ENCODE measurements around the gene MSANTD4.

MSANTD4 gene

DNA sequence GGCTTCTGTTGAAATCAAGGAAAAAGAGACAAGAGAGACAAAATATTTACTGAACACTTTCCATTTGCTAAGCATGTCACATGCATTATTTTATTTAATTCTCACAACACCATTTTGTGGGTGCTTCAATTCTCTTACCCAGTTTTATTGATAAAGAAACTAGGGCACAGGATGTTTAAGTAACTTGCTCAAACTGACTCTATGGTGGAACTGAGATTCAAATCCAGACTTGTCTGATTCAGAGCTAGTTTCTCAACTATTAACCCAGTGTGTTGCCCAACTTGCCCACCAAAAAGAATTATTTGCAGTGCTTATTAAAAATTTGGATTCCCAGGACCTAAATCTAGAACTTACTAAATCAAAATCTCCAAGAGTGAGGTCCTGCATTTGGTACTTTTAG is 21.5 kb upstream of the MSANTD4 start:
- no peaks in the 10 kb centered on the region for H3K9me3 ChIP-seq (ENCODE audit: control insufficient read depth, low read length)
- H3K27ac ChIP-seq (ENCODE audit: low read depth, low read length, severe bottlenecking): no peak overlapping the region
- H3K36me3 ChIP-seq (ENCODE audit: control insufficient read depth, insufficient read depth, low read length): no peaks in the 10 kb centered on the region
- H3K4me3 ChIP-seq (ENCODE audit: extremely low read depth, insufficient read depth, low read length, poor library complexity, severe bottlenecking): no peak overlapping the region
- H3K4me1 ChIP-seq (ENCODE audit: control insufficient read depth, insufficient read depth, low read length, poor library complexity, severe bottlenecking): no peaks in the 10 kb centered on the region

DNA sequence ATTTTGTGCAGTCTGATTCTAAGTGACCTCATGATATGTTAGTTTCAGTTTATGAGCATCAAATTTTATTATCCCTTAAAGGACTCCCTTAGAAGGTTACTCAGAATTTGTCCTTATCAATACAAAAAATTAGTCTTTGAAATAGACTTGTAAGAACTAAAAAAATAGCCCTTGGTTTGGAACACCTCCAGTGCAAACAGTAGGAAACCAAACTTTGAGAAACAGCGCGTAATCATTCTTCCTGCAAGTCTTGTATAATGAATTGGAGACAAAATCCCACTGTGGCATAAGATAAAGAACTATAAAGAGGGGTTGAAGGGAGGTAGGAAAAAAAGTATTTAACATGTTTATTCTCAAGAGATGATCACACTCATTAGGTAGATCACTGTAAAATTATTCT is 10.8 kb upstream of the MSANTD4 start:
- no peaks in the 10 kb centered on the region for H3K9me3 ChIP-seq (ENCODE audit: control insufficient read depth, low read length)
- no CpG with 5 or more reads among the region's 2 CpGs for WGBS, 2 experiments (ENCODE audit: insufficient coverage in 2 of 2)
- no peak overlapping the region for H3K4me3 ChIP-seq (ENCODE audit: extremely low read depth, insufficient read depth, low read length, poor library complexity, severe bottlenecking)
- no peaks in the 10 kb centered on the region for H3K36me3 ChIP-seq (ENCODE audit: control insufficient read depth, insufficient read depth, low read length)
- H3K27ac ChIP-seq (ENCODE audit: low read depth, low read length, severe bottlenecking): no peak overlapping the region
- H3K4me1 ChIP-seq (ENCODE audit: control insufficient read depth, insufficient read depth, low read length, poor library complexity, severe bottlenecking): peaks cover 8% of the 10 kb centered on the region

DNA sequence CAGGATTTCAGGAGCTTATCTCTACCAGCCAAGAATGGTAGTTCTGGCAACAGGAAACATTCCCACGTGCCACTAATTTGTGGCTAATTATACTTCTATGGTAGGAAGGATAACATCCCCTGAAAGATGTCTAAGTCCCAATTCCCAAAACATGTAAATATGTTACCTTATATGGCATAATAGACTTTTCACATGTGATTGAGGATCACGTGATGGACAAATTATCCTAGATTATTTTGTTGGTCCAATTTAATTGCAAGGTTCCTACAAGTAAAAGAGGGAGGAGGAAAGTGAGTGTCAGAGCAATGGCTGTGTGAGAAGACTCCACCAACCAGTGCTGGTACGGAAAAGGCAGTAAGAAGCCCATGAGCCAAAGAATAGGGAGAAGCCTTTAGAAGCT is 9.9 kb upstream of the MSANTD4 start:
- WGBS, 2 experiments (ENCODE audit: insufficient coverage in 2 of 2): 85 to 100% methylated on average over 1 to 2 of the region's 3 CpGs
- H3K4me1 ChIP-seq (ENCODE audit: control insufficient read depth, insufficient read depth, low read length, poor library complexity, severe bottlenecking): peaks cover 8% of the 10 kb centered on the region

DNA sequence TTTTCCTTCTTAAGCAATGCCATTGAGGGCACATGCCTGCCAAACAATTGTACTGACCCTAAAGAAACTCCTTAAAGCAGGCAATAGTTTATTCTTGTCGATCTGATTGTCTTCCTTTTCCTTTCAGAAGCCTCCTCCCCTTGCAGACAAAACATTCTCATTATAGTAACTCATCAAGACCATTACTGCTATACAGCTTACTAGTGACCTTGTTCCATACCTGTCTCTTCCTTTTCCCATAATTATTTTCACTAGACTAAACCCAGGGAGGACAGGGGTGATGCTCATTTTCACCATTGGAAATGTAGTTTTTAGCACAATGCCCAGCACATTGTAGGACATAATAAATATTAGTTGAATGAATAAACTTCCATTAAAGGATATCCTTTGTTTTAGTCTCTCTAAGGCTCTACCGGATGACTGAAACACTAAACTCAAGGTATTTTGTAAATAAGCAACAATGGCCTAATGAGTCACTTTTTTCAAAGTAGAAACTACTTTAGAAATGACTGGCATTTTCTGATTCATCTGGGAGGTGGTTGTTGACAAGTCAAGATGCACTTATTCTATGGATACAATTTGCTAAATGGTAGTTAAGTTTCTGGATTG is 9.3 kb upstream of the MSANTD4 start:
- peaks cover 8% of the 10 kb centered on the region for H3K4me1 ChIP-seq (ENCODE audit: control insufficient read depth, insufficient read depth, low read length, poor library complexity, severe bottlenecking)
- H3K27ac ChIP-seq (ENCODE audit: low read depth, low read length, severe bottlenecking): no peak overlapping the region
- peaks cover 4% of the 10 kb centered on the region for H3K9me3 ChIP-seq (ENCODE audit: control insufficient read depth, low read length)
- no peaks in the 10 kb centered on the region for H3K36me3 ChIP-seq (ENCODE audit: control insufficient read depth, insufficient read depth, low read length)
- 67 to 100% methylated on average over 1 of the region's 2 CpGs for WGBS, 2 experiments (ENCODE audit: insufficient coverage in 2 of 2)
- no peak overlapping the region for H3K4me3 ChIP-seq (ENCODE audit: extremely low read depth, insufficient read depth, low read length, poor library complexity, severe bottlenecking)

More for the DNA sequence above, 9.9 kb upstream of the MSANTD4 start:
- no peak overlapping the region for H3K4me3 ChIP-seq (ENCODE audit: extremely low read depth, insufficient read depth, low read length, poor library complexity, severe bottlenecking)
- no peak overlapping the region for H3K27ac ChIP-seq (ENCODE audit: low read depth, low read length, severe bottlenecking)
- no peaks in the 10 kb centered on the region for H3K36me3 ChIP-seq (ENCODE audit: control insufficient read depth, insufficient read depth, low read length)
- H3K9me3 ChIP-seq (ENCODE audit: control insufficient read depth, low read length): no peaks in the 10 kb centered on the region

DNA sequence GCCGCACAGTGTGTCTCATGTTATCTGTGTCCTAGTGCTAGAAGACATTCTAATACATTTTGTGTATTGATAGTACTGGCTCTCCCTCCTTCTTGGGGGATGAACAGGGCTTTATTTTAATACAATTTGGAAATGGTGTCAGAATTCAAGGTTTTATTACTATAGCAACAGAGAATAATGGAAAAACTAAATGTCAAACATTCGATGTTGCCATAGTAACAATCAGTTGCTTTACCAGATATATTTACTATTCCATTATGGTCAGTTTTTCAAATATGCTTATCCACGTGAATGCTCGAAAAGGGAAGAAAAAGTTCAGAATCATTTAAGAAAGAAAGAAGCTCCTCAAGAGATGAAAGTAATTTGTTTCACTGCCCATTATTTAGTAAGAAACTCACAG is 8.6 kb upstream of the MSANTD4 start:
- WGBS, 2 experiments (ENCODE audit: insufficient coverage in 2 of 2): no CpG with 5 or more reads among the region's 4 CpGs
- Histone ChIP-seq H3K27ac (ENCODE audit: low read depth, low read length, severe bottlenecking) (no peak overlapping the region), H3K4me3 (ENCODE audit: extremely low read depth, insufficient read depth, low read length, poor library complexity, severe bottlenecking) (no peak overlapping the region), H3K36me3 (ENCODE audit: control insufficient read depth, insufficient read depth, low read length) (no peaks in the 10 kb centered on the region), H3K9me3 (ENCODE audit: control insufficient read depth, low read length) (peaks cover 4% of the 10 kb centered on the region), H3K4me1 (ENCODE audit: control insufficient read depth, insufficient read depth, low read length, poor library complexity, severe bottlenecking) (peaks cover 8% of the 10 kb centered on the region)

DNA sequence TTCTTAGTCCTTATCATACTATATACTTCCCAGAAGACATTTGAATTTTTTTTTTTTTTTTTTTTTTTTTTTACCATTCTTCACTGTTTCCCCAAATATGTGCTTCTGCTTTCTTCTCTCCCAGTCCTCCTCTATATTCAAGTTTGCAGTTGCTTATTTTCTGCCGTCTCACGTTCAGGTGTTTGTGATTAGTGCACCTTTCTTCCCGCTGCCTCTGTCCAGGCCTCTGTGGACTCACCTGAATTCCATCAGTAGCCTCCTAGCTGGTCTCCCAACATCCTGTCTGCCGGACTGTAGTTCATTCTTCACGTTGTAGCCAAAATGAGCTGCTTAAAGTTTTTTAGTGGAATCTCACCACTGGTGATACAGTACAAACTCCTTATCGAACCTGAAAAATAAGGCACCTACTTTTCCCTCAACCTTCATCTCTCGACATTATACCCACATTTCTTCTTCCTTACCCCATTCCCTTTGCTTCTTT is 795 bp upstream of the MSANTD4 start:
- 96% methylated on average over 4 to 7 of the region's 7 CpGs for WGBS, 2 experiments (ENCODE audit: insufficient coverage in 2 of 2)
- no peaks in the 10 kb centered on the region for H3K4me1 ChIP-seq (ENCODE audit: control insufficient read depth, insufficient read depth, low read length, poor library complexity, severe bottlenecking)
- H3K4me3 ChIP-seq (ENCODE audit: extremely low read depth, insufficient read depth, low read length, poor library complexity, severe bottlenecking): peak overlapping the region; percentile 85
- H3K9me3 ChIP-seq (ENCODE audit: control insufficient read depth, low read length): peaks cover 4% of the 10 kb centered on the region
- peak overlapping the region; percentile 66 for H3K27ac ChIP-seq (ENCODE audit: low read depth, low read length, severe bottlenecking)
- H3K36me3 ChIP-seq (ENCODE audit: control insufficient read depth, insufficient read depth, low read length): no peaks in the 10 kb centered on the region

DNA sequence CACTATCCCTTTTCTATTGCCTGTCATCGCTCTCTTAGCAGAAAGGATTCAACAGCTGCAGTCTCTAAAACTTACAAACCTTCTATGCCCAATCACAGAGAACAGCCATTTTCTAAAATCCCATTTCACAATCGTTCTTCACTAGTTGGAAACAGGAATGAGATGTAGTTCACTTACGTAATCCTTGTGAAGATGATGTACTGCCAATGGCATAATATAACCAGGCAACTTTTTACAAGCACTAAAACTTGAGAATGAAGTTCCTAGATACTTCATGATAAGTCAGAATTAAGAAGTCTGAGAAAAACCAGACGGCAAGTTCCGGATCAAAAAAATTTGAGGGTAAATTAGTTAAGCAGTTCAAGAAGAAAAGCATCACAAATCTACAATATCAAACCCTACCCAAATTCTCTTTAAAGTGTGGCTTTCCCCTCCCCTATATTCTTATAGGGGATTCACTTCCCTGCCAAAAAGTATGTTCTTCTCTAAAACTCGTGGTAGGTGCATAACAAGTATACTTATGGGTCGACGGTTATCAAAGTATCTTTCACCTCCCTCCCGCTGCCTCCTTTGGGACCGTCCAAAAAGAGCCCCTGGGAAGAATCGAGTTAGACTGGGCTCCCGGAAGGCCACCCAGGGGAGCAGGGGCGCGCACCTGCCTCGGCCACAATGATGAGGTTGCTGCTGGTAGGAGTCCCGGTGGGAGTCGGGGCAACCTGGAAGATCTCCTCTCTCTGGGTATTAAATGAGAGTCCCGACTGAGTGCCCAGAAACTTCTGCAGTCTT is 666 bp downstream of the MSANTD4 start:
- WGBS, 2 experiments (ENCODE audit: insufficient coverage in 2 of 2): 10 to 12% methylated on average over 8 to 12 of the region's 18 CpGs
- Histone ChIP-seq H3K27ac (ENCODE audit: low read depth, low read length, severe bottlenecking) (peak overlapping the region; percentile 47), H3K4me1 (ENCODE audit: control insufficient read depth, insufficient read depth, low read length, poor library complexity, severe bottlenecking) (no peaks in the 10 kb centered on the region), H3K36me3 (ENCODE audit: control insufficient read depth, insufficient read depth, low read length) (no peaks in the 10 kb centered on the region), H3K9me3 (ENCODE audit: control insufficient read depth, low read length) (peaks cover under 1% of the 10 kb centered on the region), H3K4me3 (ENCODE audit: extremely low read depth, insufficient read depth, low read length, poor library complexity, severe bottlenecking) (peak overlapping the region; percentile 85)

DNA sequence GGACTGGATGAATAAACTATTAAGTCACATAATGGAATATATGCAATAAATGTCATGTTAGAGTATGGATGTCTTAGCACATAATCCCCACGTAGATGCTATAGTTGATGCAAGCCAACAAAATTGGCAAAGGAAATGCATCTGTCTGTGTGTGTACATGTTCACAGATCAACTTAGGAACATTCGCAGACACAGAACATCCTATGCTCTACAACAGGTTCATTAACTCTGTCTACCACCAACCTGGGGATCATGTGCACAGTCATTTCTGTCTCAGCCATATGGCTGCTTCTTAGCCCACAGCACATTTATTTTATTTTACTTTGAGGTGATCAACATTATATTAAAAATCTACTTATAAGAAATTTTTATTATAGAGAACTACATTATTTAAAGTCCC is 4.9 kb downstream of the MSANTD4 start:
- Histone ChIP-seq H3K27ac (ENCODE audit: low read depth, low read length, severe bottlenecking) (no peak overlapping the region), H3K4me1 (ENCODE audit: control insufficient read depth, insufficient read depth, low read length, poor library complexity, severe bottlenecking) (no peaks in the 10 kb centered on the region), H3K36me3 (ENCODE audit: control insufficient read depth, insufficient read depth, low read length) (peaks cover 3% of the 10 kb centered on the region), H3K4me3 (ENCODE audit: extremely low read depth, insufficient read depth, low read length, poor library complexity, severe bottlenecking) (no peak overlapping the region), H3K9me3 (ENCODE audit: control insufficient read depth, low read length) (no peaks in the 10 kb centered on the region)
- WGBS, 2 experiments (ENCODE audit: insufficient coverage in 2 of 2): 100% methylated on average over 1 of the region's 2 CpGs; no CpG with 5 or more reads in 1 of the 2 experiments

DNA sequence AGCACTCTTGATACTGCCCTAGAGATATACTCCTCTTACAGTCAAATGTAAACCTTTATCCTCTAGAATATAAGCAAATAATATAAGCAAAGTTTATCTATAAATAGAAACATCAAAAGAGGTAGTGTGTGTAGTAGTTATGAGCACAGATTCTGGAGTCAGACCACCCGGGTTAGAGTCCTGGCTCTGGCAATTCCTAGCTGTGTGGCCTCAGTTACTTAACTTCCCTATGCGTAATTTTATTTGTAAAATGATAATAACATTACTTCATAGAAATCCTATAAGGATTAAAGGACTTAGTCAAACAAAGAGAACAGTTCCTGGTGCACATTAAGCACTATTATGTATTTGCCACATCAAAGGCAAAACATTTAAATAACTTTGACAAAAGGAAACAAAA is 7.0 kb downstream of the MSANTD4 start:
- no CpG with 5 or more reads among the region's 2 CpGs for WGBS, 2 experiments (ENCODE audit: insufficient coverage in 2 of 2)

DNA sequence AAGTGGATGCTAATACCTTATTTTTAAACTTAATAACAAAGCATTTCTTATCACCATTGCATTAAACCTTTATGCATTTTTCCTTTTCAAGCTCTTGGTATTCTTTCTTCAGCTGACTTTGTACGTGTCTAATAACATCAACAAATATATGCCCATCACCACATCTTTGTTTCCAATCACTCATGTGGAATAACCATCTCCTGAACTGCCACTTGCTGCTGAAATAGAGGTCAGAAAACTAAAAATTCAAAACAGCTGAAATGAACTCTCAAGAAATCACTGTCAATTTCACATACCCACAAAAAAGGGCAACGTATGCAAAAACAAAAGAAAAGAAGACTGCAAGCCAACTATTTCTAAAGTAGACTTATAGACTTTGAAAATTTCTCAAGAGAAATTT is 7.4 kb downstream of the MSANTD4 start:
- Histone ChIP-seq H3K27ac (ENCODE audit: low read depth, low read length, severe bottlenecking) (no peak overlapping the region), H3K36me3 (ENCODE audit: control insufficient read depth, insufficient read depth, low read length) (peaks cover 16% of the 10 kb centered on the region), H3K4me1 (ENCODE audit: control insufficient read depth, insufficient read depth, low read length, poor library complexity, severe bottlenecking) (no peaks in the 10 kb centered on the region), H3K4me3 (ENCODE audit: extremely low read depth, insufficient read depth, low read length, poor library complexity, severe bottlenecking) (no peak overlapping the region), H3K9me3 (ENCODE audit: control insufficient read depth, low read length) (no peaks in the 10 kb centered on the region)
- 80 to 88% methylated on average over 1 of the region's 2 CpGs for WGBS, 2 experiments (ENCODE audit: insufficient coverage in 2 of 2)

More for the DNA sequence above, 7.0 kb downstream of the MSANTD4 start:
- H3K4me3 ChIP-seq (ENCODE audit: extremely low read depth, insufficient read depth, low read length, poor library complexity, severe bottlenecking): no peak overlapping the region
- peaks cover 12% of the 10 kb centered on the region for H3K36me3 ChIP-seq (ENCODE audit: control insufficient read depth, insufficient read depth, low read length)
- no peaks in the 10 kb centered on the region for H3K4me1 ChIP-seq (ENCODE audit: control insufficient read depth, insufficient read depth, low read length, poor library complexity, severe bottlenecking)
- H3K27ac ChIP-seq (ENCODE audit: low read depth, low read length, severe bottlenecking): no peak overlapping the region
- no peaks in the 10 kb centered on the region for H3K9me3 ChIP-seq (ENCODE audit: control insufficient read depth, low read length)

DNA sequence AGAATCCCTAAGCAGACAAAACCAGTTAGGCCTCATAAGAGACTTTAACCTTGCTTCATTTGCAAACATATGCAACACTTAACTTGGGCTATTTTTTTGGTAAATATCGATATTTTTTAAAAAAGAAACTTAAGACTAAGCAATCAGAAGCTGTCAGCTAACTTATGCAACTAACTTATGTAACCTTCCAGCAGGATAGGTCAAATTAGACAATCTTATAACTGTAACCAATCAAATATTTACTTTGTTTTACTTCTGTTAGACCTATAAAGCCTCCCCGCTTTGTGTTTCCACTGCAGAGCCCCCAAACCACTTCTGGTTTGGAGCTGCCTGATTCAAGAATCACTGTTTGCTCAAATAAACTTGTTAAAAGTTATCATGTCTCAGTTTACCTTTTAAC is 8.0 kb downstream of the MSANTD4 start:
- H3K4me1 ChIP-seq (ENCODE audit: control insufficient read depth, insufficient read depth, low read length, poor library complexity, severe bottlenecking): no peaks in the 10 kb centered on the region
- no peak overlapping the region for H3K27ac ChIP-seq (ENCODE audit: low read depth, low read length, severe bottlenecking)
- H3K36me3 ChIP-seq (ENCODE audit: control insufficient read depth, insufficient read depth, low read length): peaks cover 22% of the 10 kb centered on the region
- H3K4me3 ChIP-seq (ENCODE audit: extremely low read depth, insufficient read depth, low read length, poor library complexity, severe bottlenecking): no peak overlapping the region
- 100% methylated on average over 1 to 2 of the region's 2 CpGs for WGBS, 2 experiments (ENCODE audit: insufficient coverage in 2 of 2)
- no peaks in the 10 kb centered on the region for H3K9me3 ChIP-seq (ENCODE audit: control insufficient read depth, low read length)
